Measurements from ENCODE around the gene SV2B. TPM values are rescaled to one million over a fixed set of nuclear protein-coding genes. Genes with fewer than 3 reads are reported as not detected.

The SV2B gene
- total RNA-seq (2021) (3.5 and 3.9 TPM in 2 replicates), Bru-seq, nascent RNA (percentile 43 among the genes with signal in this experiment), BruChase-seq, experiment 1, labeled RNA remaining after a 2-hour chase (percentile 39 among the genes with signal in this experiment), BruChase-seq, experiment 2, labeled RNA remaining after a 6-hour chase (percentile 45 among the genes with signal in this experiment)
- long read RNA-seq, full-length matches to known transcripts = 4 of 7 reads
- long read RNA-seq, partial matches to known transcripts = 1 of 7 reads
- long read RNA-seq, other reads (novel, unspliced or antisense) = 2 of 7 reads

DNA sequence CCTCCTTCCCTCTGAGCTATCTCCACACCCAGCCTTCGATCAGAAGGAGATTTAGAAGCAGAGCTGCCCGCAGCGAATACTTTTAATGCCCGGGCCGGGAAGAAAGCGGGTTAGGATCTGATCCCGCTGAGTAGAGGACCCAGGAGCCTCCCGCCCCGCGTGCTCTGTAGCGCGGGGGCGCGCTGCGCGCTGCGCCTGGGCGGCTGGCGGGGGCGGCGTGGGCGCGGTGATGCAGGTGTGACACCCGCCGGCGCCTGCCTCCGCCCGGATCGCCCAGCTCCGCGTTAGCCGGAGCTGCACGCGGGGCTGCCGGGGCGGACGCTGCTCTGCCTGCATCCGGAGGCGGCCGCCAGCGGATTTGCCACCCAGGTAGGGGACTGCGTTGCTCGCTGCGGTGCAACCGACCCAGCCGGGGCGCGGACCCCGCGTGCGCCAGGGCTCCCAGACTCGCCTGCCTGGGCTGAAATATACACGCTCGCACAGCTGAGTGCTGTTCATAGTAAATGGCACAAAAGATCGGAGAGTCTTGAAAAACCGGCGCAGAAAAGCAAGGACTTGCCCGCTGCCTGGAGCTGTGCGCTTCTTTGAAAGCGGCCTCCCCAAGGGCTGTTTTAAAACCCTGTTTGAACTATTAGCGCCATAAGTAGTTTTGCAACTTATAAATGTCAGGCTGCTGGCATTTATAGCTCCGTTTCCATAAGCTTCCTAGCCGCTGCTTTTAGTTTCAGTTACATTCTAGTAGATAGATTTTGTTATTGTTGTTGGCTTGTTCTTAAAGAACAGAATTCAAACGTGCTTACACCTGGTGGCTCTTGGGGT lies at the start of gene SV2B:
Gene SV2B, plus strand, starts transcription at position 263 of the 819 bp plus-strand sequence. CDS start 126,007 bp downstream, outside the sequence.
- DNase-seq (ENCODE audit: low spot score) = peak; percentile 38
- ChIA-PET POLR2A (ENCODE audit: low non-redundant PET) (no interaction called here), CTCF (no interaction called here)
- Histone ChIP-seq H3K36me3 (ENCODE audit: insufficient read depth, low read length, poor library complexity, severe bottlenecking) (no peaks in the 10 kb centered on the region), H3K4me3 (ENCODE audit: low read depth, low read length, poor library complexity, severe bottlenecking) (peak within 1 kb of the TSS; percentile 39), H3K4me1 (ENCODE audit: insufficient read depth, low read length, poor library complexity, severe bottlenecking) (peaks cover 6% of the 10 kb centered on the region), H3K9me3 (ENCODE audit: low read depth, low read length, poor library complexity, severe bottlenecking) (no peaks in the 10 kb centered on the region), H3K27me3 (replicated peaks; ENCODE audit: insufficient read depth, low read depth, low read length, poor library complexity) (peaks cover 67% of the 10 kb centered on the region), H3K27ac (ENCODE audit: low read depth, low read length, poor library complexity, severe bottlenecking) (no peak within 1 kb of the TSS)
- intact Hi-C loops (cut with micrococcal nuclease; ENCODE audit: unreplicated experiment) = no loop called here
- no TSS peak for BruUV-seq (replicated peaks)
- TF ChIP-seq EZH2 (IDR thresholded peaks at IDR 0.05; ENCODE audit: borderline replicate concordance, low read depth, low read length, poor library complexity, severe bottlenecking) = peak; percentile 39
- TF ChIP-seq, protein P1, sequence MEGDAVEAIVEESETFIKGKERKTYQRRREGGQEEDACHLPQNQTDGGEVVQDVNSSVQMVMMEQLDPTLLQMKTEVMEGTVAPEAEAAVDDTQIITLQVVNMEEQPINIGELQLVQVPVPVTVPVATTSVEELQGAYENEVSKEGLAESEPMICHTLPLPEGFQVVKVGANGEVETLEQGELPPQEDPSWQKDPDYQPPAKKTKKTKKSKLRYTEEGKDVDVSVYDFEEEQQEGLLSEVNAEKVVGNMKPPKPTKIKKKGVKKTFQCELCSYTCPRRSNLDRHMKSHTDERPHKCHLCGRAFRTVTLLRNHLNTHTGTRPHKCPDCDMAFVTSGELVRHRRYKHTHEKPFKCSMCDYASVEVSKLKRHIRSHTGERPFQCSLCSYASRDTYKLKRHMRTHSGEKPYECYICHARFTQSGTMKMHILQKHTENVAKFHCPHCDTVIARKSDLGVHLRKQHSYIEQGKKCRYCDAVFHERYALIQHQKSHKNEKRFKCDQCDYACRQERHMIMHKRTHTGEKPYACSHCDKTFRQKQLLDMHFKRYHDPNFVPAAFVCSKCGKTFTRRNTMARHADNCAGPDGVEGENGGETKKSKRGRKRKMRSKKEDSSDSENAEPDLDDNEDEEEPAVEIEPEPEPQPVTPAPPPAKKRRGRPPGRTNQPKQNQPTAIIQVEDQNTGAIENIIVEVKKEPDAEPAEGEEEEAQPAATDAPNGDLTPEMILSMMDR (conservative IDR thresholded peaks at IDR 0.05; ENCODE audit: low read depth, low read length) = no peak; the same call in 1 of the 2 replicates

DNA sequence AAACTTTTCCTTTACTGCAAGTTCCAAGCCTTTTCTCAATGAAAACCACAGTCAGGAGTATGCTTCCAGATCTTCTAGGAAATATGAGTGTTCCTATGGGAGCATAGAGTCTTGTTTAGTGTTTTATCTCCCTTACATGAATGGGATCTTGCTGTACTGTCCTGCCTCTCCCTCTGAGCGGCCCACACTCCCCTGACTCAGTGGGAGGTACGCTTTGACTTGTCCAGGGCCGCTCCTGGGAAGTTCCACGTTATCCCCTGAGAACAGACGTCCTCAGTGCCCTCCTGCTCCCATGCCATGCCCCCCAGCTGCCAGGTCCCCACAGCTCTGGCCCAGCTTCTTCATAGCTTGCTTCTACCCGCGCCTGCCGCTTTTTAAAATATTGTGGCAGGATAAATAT lies 48.8 kb upstream of the SV2B start:
- no TSS peak for BruUV-seq (replicated peaks)
- no peak for DNase-seq (ENCODE audit: low spot score)
- no peak overlapping the region for H3K27ac ChIP-seq (ENCODE audit: low read depth, low read length, poor library complexity, severe bottlenecking)
- peaks cover 11% of the 10 kb centered on the region for H3K4me1 ChIP-seq (ENCODE audit: insufficient read depth, low read length, poor library complexity, severe bottlenecking)
- H3K9me3 ChIP-seq (ENCODE audit: low read depth, low read length, poor library complexity, severe bottlenecking) = no peaks in the 10 kb centered on the region
- POLR2A ChIA-PET (ENCODE audit: low non-redundant PET) = no interaction called here
- no peak overlapping the region for H3K4me3 ChIP-seq (ENCODE audit: low read depth, low read length, poor library complexity, severe bottlenecking)
- intact Hi-C loops (cut with micrococcal nuclease; ENCODE audit: unreplicated experiment) = loop anchor here (10.0 kb wide), 1 partner anchor 1034 kb away; no protein-coding TSS in a partner anchor
- no peaks in the 10 kb centered on the region for H3K27me3 ChIP-seq (replicated peaks; ENCODE audit: insufficient read depth, low read depth, low read length, poor library complexity)
- TF ChIP-seq, protein P1 (conservative IDR thresholded peaks at IDR 0.05; ENCODE audit: low read depth, low read length) = no peak
- TF ChIP-seq EZH2 (IDR thresholded peaks at IDR 0.05; ENCODE audit: borderline replicate concordance, low read depth, low read length, poor library complexity, severe bottlenecking) = no peak
- H3K36me3 ChIP-seq (ENCODE audit: insufficient read depth, low read length, poor library complexity, severe bottlenecking) = no peaks in the 10 kb centered on the region
- CTCF ChIA-PET = no interaction called here

DNA sequence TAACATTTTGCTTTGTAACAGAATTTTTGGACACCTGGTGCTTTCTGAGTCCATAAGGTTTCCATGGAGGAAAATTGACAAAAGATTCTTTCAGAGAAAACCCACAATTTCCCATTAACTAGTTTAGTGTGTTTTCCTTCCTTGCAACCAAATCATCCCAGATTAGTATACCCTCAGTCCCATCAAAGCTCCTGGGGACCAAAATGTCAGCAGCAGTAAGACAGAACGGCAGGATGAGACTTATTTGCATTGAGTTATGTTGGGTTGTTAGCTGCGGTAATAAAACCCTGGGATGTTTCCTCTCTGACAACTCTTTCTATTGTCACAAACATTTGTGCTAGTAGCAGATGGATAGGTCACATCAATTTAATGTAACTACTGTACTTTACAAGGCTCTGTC lies 45.2 kb upstream of the SV2B start:
- BruUV-seq (replicated peaks) = no TSS peak
- no peak for TF ChIP-seq EZH2 (IDR thresholded peaks at IDR 0.05; ENCODE audit: borderline replicate concordance, low read depth, low read length, poor library complexity, severe bottlenecking)
- TF ChIP-seq, protein P1 (conservative IDR thresholded peaks at IDR 0.05; ENCODE audit: low read depth, low read length) = no peak
- Histone ChIP-seq H3K4me1 (ENCODE audit: insufficient read depth, low read length, poor library complexity, severe bottlenecking) (peaks cover 11% of the 10 kb centered on the region), H3K36me3 (ENCODE audit: insufficient read depth, low read length, poor library complexity, severe bottlenecking) (no peaks in the 10 kb centered on the region), H3K27me3 (replicated peaks; ENCODE audit: insufficient read depth, low read depth, low read length, poor library complexity) (no peaks in the 10 kb centered on the region), H3K9me3 (ENCODE audit: low read depth, low read length, poor library complexity, severe bottlenecking) (no peaks in the 10 kb centered on the region), H3K4me3 (ENCODE audit: low read depth, low read length, poor library complexity, severe bottlenecking) (no peak overlapping the region), H3K27ac (ENCODE audit: low read depth, low read length, poor library complexity, severe bottlenecking) (peak overlapping the region; percentile 2)
- DNase-seq (ENCODE audit: low spot score) = peak; percentile 75
- intact Hi-C loops (cut with micrococcal nuclease; ENCODE audit: unreplicated experiment) = loop anchor here (10.0 kb wide), 1 partner anchor 1030 kb away; no protein-coding TSS in a partner anchor
- ChIA-PET POLR2A (ENCODE audit: low non-redundant PET) (no interaction called here), CTCF (interaction anchor here (2.4 kb wide), 1 partner anchor 218 kb away, joined by 31 read pairs; no protein-coding TSS in a partner anchor)

Measured in A673 (cell line).